Mammary epithelial cell (primary cell): ENCODE measurements around the gene TIPIN.

ENCODE experiments used
- CTCF ChIP-seq, 2 donors: IDR thresholded peaks in 1 of 2; conservative IDR thresholded peaks in 1 of 2; 2 replicates each; pipeline ENCODE4 v1.5.1; 2011 to 2012; ENCODE audit warnings: inconsistent platforms in 2 of 2, low read length in 2 of 2, mild to moderate bottlenecking in 2 of 2, control low read depth in 1 of 2, low read depth in 1 of 2; ENCODE audit not compliant: insufficient read depth in 1 of 2; ENCODE audit errors: extremely low read depth in 1 of 2
- EZH2 ChIP-seq: IDR thresholded peaks from 2 replicates; pipeline ENCODE4 v1.6.1; 2012; ENCODE audit warnings: low read length, inconsistent platforms, borderline replicate concordance

GRCh38 chr15:66399276-66399675, 42.8 kb upstream of the TIPIN start:
- TF ChIP-seq CTCF (conservative IDR thresholded peaks at IDR 0.05 in 1 of 2, IDR thresholded peaks at IDR 0.05 in 1 of 2; ENCODE audit: extremely low read depth in 1 of 2, insufficient read depth in 1 of 2, low read depth in 1 of 2, low read length in 2 of 2) = no peak
- TF ChIP-seq EZH2 = no peak
